RKO (cell line): ENCODE results near the gene XBP1.
"Not testable (repeated sequence)": the region's sequence is repeated elsewhere in the genome, so short reads cannot be mapped to it uniquely, and the experiment has no call there.

Source experiments
- DNase-seq: peaks from one replicate; pipeline ENCODE4 v3.0.0-alpha.2; 2016; ENCODE audit warnings: low spot score

The XBP1 gene

GRCh38 chr22:28791841-28792490 lies 8.4 kb downstream of the XBP1 start:
- DNase-seq: no peak

DNA sequence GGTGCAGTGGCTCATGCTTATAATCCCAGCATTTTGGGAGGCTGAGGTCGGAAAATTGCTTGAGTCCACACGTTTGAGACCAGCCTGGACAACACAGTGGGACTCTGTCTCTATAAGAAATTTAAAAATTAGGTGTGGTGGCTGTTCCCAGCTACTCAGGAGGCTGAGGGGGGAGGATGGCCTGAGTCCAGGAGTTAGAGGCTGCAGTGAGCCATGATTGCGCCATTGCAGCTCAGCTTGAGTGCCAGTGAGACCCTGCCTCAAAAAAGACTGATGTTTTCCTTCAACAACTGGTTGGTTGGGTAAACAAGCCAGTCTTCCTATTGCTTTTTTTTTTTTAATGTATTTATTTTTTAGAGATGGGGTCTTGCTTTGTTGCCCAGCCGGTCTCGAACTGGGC lies 9.2 kb downstream of the XBP1 start:
- no peak for DNase-seq

DNA sequence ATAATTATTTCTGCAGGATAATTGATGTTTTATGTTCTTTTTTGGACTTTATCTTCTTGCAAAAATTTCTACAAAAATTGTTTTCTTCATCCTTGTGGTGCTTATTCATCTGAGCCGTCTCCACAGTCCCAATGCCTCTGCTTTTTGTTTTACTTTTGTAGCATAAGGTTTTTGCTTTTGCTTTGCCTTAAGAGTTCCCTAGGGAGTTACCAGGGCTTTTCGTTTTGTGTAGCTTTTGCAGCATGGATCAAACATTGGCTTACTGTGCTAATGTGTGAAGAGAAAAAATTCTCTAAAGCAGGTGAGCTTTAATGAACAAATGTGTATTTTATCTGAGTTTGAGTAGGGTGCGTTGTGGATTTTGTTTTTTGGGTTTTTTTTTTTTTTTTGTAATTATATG lies 11.8 kb downstream of the XBP1 start:
- no peak for DNase-seq

DNA sequence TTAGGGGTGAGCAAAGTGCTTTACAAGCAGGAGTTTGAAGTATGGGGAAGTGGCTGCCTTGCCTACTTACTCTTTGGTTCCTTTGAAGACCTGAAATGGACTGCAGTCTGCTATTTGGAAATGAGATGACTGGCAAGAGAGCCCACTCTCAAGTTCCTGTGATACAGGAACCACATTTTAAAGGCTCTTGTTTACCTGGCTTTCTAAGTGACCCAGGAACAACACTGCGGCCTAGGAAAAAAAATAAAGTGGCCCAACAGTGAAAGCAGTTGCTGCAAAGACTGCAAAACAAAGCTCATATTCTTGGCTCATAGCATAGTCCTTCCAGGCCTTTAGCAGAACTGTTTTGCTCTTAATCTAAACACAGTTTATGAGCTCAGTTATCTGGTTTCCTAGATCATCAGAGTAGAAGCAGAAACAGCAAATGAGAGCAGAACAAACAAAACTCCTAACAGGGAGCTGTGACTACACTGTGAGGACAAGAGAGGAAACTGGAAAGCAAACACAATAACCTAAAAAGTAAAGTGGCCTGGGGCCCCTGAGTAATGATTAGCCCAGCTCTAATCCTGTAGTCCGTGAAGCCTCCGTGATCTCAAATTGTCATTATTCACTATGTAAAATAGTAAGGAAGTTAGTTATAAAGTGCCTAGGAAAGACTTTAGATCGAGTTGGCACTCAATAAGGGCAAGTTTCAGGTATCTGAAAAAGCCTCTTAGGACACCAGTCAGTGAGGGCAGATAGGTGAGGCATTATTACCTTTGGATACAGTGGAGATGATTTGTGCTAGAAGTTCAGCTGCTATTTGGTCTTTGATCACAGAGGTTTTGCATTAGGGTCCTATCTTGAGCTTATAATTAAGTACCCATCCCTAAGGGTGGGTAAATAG lies 16.3 kb downstream of the XBP1 start:
- no peak for DNase-seq

DNA sequence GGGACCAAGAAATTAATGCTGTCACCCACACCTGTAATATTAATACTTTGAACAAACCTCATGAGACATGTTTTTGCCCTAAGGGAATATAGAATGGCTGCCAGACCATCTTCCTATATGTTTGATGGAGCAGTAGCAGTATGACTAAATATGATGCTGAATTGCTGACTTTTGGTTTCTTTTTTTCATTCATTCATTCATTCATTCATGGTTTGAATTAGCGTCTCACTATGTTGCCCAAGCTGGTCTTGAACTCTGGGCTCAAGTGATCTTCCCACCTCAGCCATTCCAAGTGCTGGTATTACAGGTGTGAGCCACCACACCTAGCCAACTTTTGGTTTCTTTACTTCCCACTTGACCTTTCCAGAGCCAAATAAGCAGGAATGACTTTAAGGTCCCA lies 20.1 kb downstream of the XBP1 start:
- DNase-seq: no peak

GRCh38 chr22:28779833-28780232 lies 20.5 kb downstream of the XBP1 start:
- no peak for DNase-seq

DNA sequence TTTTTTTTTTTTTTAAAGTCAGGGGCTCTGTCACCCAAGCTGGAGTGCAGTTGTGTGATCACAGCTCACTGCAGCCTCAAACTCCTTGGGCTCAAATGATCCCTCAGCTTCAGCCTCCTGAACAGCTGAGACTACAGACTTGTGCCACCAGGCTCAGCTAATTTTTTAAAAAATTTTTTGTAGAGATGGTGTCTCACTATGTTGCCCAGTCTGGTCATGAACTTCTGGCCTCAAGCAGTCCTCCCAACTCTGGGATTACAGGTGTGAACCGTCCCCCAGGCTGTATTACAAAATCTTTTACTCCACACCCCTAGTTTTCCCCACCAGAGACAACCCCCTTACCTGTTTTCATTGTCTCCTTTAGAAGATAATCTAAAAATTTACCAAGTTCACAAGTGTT lies 26.0 kb downstream of the XBP1 start:
- DNase-seq: no peak

DNA sequence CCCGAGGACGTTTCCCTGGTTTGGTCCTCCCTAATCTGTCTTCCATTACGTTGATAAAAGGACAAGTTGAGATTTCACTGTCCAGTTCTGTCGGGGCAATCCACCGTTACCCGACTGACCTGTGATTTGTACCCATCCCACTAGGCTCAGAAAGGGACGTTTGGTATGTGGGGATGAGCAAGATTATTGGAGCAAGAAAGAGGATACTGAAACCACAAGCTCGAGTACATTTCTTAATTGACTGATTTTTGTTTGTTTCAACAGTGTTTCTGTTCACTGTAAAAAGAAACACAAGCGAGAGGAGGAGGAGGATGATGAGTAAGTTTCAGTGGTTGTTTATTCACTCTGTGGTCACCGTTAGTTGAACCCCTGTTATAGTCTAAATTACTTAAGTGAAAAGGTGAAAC lies 26.9 kb downstream of the XBP1 start:
- DNase-seq: peak; percentile 56

DNA sequence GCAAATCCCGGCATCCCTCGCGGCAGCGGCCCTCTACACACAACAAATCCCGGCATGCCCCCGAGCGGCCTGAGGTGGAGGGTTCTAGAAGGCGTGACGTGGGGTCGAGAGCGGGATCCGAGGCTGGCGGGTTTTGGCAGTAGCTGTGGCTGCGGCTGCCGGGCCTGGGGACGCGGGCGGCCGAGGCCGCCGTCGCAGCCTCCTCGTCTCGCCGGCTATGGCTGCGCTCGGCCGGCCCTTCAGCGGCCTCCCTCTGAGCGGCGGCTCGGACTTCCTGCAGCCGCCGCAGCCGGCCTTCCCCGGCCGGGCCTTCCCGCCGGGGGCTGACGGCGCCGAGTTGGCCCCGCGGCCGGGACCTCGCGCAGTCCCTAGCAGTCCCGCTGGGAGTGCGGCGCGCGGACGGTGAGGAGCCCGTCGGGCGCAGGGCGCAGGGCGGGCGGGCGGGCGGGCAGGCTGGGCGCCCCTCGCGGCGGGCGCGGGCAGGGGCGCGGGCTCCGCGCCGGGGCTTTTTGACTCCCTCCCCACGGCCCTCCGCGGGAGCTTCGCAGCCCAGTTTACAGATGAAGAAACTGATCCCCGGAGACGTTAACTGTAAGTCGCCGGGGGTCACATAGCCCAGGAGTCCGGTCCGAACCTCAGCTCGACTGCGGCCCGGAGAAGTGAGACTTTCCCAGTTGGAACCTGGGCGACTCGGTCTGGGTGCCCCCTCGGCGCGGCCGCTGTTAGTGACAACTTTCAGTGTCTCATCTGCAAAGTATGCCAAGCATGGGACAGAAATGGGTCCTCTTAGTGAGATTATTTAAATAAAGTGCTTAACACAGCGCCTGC lies 27.5 kb downstream of the XBP1 start, which contains the start of gene CCDC117:
Gene CCDC117 (plus strand): TSS at position 63 of the 828 bp plus-strand sequence. CDS start 155 bp downstream, at position 218.
- peak; percentile 95 for DNase-seq

DNA sequence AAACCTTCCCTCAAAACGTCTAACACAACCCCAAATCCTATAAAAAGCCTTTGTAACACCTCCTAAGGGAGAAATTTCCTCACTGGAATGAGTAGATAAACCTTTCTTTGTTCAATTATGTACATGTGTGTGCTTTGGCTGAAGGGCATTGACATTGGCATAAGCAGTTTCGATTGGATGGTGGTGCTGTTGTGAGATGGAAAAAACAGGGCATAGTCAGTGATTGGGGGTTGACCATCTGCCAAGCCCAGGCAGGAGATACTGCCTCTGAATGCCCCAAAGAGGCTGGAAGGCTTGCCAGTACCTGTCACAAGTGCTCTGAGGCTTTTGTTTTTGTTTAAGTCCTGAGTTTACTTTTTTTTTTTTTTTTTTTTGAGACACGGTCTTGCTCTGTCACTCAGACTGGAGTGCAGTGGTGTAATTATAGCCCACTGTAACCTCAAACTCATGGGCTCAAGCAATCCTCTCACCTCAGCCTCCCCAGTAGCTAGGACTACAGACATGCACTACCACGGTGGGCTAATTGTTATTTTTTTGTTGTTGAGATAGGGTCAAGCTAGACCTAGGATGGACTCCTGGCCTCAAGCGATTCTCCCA lies 29.1 kb downstream of the XBP1 start:
- no peak for DNase-seq

DNA sequence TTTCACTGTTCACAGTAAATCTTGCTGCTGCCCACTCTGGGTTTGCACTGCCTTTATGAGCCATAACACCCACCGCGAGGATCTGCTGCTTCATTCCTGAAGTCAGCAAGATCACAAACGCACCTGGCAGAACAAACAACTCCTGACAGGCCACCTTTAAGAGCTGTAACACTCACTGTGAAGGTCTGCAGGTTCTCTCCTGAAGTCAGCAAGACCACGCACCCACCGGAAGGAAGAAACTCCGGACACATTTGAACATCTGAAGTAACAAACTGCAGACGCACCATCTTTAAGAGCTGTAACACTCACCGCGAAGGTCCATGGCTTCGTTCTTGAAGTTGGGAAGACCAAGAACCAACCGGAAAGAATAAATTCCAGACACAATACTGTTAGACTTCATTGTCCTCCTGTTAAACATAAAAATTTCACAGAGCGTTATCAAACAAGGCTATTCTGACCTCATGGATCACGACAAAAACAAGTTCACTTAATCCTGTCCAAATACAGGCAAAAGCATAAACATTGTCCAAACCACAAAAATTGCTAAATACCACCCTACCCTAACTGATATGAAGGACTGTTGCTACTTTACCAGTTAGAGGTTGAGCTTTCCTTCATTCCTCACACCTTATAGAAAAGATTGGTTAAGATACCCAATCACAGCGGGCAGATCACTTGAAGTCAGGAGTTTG lies 30.8 kb downstream of the XBP1 start:
- DNase-seq: no peak

- DNase-seq: no peak
Observed at GRCh38 chr22:28768701-28769393, 31.5 kb downstream of the XBP1 start.

GRCh38 chr22:28766628-28767027 lies 33.7 kb downstream of the XBP1 start:
- DNase-seq: no peak

DNA sequence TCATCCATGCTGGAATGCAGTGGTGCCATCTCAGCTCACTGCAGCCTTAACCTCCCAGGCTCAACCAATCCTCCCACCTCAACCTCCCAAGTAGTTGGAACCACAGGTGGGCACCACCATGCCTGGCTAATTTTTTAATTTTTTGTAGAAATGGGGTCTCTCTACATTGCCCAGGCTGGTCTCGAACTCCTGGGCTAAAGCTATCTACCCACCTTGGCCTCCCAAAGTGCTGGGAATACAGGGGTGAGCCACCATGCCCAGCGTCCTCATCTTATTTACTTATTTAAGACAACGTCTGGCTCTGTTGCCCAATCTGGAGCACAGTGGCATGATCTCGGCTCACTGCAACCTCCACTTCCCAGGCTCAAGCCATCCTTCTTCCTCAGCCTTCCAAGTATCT lies 38.4 kb downstream of the XBP1 start:
- DNase-seq: not testable (repeated sequence)

GRCh38 chr22:28761449-28761755 lies 39.0 kb downstream of the XBP1 start:
- DNase-seq: no peak

- DNase-seq: no peak
Observed at GRCh38 chr22:28759861-28760560, 40.4 kb downstream of the XBP1 start.

DNA sequence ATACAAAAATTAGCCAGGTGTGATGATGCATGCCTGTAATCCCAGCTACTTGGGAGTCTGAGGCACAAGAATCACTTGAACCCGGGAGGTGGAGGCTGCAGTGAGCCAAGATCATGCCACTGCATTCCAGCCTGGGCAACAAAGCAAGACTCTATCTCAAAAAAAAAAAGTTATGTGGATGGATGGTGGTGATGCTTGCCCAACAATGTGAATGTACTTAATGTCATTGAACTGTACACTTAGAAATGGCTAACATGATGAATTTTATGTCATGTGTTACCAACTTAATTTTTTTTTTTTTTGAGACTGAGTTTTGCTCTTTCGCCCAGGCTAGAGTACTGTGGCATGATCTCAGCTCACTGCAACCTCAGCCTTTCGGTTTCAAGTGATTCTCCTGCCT lies 45.9 kb downstream of the XBP1 start:
- DNase-seq: not testable (repeated sequence)

DNA sequence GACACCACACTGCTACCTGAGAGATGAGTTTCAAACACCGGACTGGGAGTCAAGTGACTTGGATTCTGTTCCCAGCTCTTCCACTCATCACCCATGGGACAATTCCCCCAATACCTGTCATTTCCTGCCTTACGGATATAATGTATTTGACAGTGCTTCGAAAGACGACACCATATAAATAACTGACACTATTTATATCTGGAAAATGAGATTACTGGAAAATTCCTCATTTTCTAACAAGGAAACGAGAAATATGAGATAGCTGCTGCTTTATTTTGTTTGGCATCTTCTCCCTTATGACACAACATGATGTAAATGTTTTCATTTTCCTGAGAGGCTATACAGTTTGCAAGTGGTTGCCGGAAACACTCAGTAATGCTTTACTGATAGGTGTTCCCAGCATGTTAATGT lies 49.9 kb downstream of the XBP1 start:
- DNase-seq: no peak
